PC-9 (cell line): Measurements from ENCODE around the gene CHP1. TPM values are rescaled to one million over a fixed set of nuclear protein-coding genes. Genes with fewer than 3 reads are reported as not detected.
A peak's percentile ranks its signal among the peaks of the same experiment; 100 is the strongest.

Experiments used
- BruUV-seq: library from RNA; stranded (reverse); fragments of 400-500 nt; replicated peaks from 2 replicates; lab custom pipeline; 2021; lab: Mats Ljungman, UMichigan
- CTCF ChIA-PET: fragments of 300-600 bp; sonication (Branson Sonifier 250); formaldehyde crosslinking; loops from one replicate; lab custom pipeline; 2022; ENCODE audit warnings: antibody characterized with exemption; lab: Charles Lee
- POLR2A ChIA-PET: fragments of 300-600 bp; sonication (Branson Sonifier 250); formaldehyde crosslinking; loops from one replicate; lab custom pipeline; 2022; ENCODE audit warnings: antibody characterized with exemption; ENCODE audit not compliant: unreplicated experiment; lab: Charles Lee
- DNase-seq, 2 experiments: peaks; one replicate each; pipeline versions ENCODE4 v3.0.0 to v3.0.0-alpha.2; 2015 to 2022; ENCODE audit warnings: mixed read lengths in 1 of 2
- H2AFZ ChIP-seq: fragments of 200-600 bp; sonication (generic); 2 replicates; pipeline ENCODE4 v1.8.1; 2017; ENCODE audit warnings: antibody characterized with exemption
- H3F3A ChIP-seq: fragments of 200-600 bp; sonication (generic); 2 replicates; pipeline ENCODE4 v1.8.1; 2017; ENCODE audit warnings: antibody characterized with exemption, mild to moderate bottlenecking, low read depth; ENCODE audit not compliant: insufficient read depth
- H3K27ac ChIP-seq: fragments of 200-600 bp; sonication (generic); 2 replicates; pipeline ENCODE4 v1.6.1; 2016; ENCODE audit warnings: mixed run types
- H3K27me3 ChIP-seq: fragments of 200-600 bp; sonication (generic); 2 replicates; pipeline ENCODE4 v1.6.1; 2016; ENCODE audit warnings: low read depth, mixed run types; ENCODE audit not compliant: insufficient read depth
- H3K36me3 ChIP-seq: fragments of 200-600 bp; sonication (generic); 2 replicates; pipeline ENCODE4 v1.6.1; 2016; ENCODE audit warnings: low read depth, mixed run types
- H3K4me1 ChIP-seq: fragments of 200-600 bp; sonication (generic); replicated peaks from 2 replicates; pipeline ENCODE4 v1.6.1; 2016; ENCODE audit warnings: mixed run types; ENCODE audit not compliant: insufficient read depth
- H3K4me2 ChIP-seq: fragments of 200-600 bp; sonication (generic); 2 replicates; pipeline ENCODE4 v1.6.1; 2017; ENCODE audit warnings: mixed run types
- H3K4me3 ChIP-seq: fragments of 200-600 bp; sonication (generic); 2 replicates; pipeline ENCODE4 v1.6.1; 2016; ENCODE audit warnings: mixed run types
- H3K79me2 ChIP-seq: fragments of 200-600 bp; sonication (generic); 2 replicates; pipeline ENCODE4 v1.6.1; 2017; ENCODE audit warnings: low read depth, mixed run types
- H3K9me2 ChIP-seq: fragments of 200-600 bp; sonication (generic); 2 replicates; pipeline ENCODE4 v1.8.1; 2017; ENCODE audit warnings: mild to moderate bottlenecking; ENCODE audit not compliant: insufficient read depth
- H3K9me3 ChIP-seq: fragments of 200-600 bp; sonication (generic); 2 replicates; pipeline ENCODE4 v1.8.1; 2016; ENCODE audit warnings: low read depth; ENCODE audit not compliant: insufficient read depth
- H4K20me1 ChIP-seq: fragments of 200-600 bp; sonication (generic); 2 replicates; pipeline ENCODE4 v1.8.1; 2017; ENCODE audit not compliant: insufficient read depth
- EZH2 ChIP-seq: fragments of 200-600 bp; sonication (generic); IDR thresholded peaks from 2 replicates; pipeline ENCODE4 v1.8.0; 2017; ENCODE audit warnings: antibody characterized with exemption, low read depth
- intact Hi-C: fragments of 100-400 bp; cut with micrococcal nuclease; formaldehyde crosslinking; loops from one replicate; pipeline ENCODE4 v1.10.0; 2022; ENCODE audit not compliant: unreplicated experiment
- total RNA-seq: library from RNA; stranded (reverse); gene quantifications from 2 replicates; pipeline ENCODE4 v1.2.3, GENCODE V29; 2021
- TF ChIP-seq, protein P1 (sequence below): fragments of 200-600 bp; sonication (generic); conservative IDR thresholded peaks from 2 replicates; pipeline ENCODE4 v1.6.1; 2017; ENCODE audit warnings: mixed run types, antibody characterized with exemption, mild to moderate bottlenecking, moderate library complexity

The CHP1 gene
- total RNA-seq, 1 experiment from 2014 or later, result 199 TPM

DNA sequence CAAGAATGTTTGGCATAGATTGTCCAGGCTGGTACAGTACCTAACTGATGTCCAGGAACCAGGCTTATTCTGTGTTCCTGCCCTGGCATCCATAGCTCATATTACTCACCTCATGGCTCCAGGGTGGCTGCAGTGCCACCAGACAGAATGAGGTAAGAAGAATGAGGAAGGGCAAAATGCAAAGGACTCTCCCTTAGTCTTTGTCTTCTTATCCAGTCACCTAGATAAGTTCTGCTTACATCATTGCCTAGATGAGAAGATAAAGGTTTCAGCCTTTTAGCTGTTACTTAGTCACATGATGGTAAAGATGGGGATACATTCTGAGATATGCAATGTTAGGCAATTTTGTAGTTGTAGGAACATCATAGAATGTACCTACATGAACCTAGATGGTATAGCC, 45.8 kb downstream of the CHP1 start:
- BruUV-seq, result no TSS peak
- no peaks in the 10 kb centered on the region for H3K27me3 ChIP-seq
- CTCF ChIA-PET, result interaction anchor here (0.6 to 0.7 kb wide), 2 partner anchors 46 to 910 kb away, joined by 3 read pairs; partner anchors contain the start of gene CHP1
- H3F3A ChIP-seq, result peaks cover 27% of the 10 kb centered on the region
- H3K36me3 ChIP-seq, result 0 out of 2 replicates have a peak, but pooled peaks cover 4% of the 10 kb centered on the region
- POLR2A ChIA-PET, result interaction anchor here (0.6 to 1.2 kb wide), 3 partner anchors 17 to 68 kb away, joined by 3 to 33 read pairs (median 11); no protein-coding TSS in a partner anchor
- H3K4me2 ChIP-seq, result no peak overlapping the region
- DNase-seq, result peak; percentile 57 to 86
- intact Hi-C loops, result loop anchor here (2.0 kb wide), 1 partner anchor 44 kb away; no protein-coding TSS in a partner anchor
- H3K9me3 ChIP-seq, result no peaks in the 10 kb centered on the region
- no peak overlapping the region for H3K4me3 ChIP-seq
- no peaks in the 10 kb centered on the region for H4K20me1 ChIP-seq
- H3K4me1 ChIP-seq, result peaks cover 22% of the 10 kb centered on the region
- TF ChIP-seq, protein P1, sequence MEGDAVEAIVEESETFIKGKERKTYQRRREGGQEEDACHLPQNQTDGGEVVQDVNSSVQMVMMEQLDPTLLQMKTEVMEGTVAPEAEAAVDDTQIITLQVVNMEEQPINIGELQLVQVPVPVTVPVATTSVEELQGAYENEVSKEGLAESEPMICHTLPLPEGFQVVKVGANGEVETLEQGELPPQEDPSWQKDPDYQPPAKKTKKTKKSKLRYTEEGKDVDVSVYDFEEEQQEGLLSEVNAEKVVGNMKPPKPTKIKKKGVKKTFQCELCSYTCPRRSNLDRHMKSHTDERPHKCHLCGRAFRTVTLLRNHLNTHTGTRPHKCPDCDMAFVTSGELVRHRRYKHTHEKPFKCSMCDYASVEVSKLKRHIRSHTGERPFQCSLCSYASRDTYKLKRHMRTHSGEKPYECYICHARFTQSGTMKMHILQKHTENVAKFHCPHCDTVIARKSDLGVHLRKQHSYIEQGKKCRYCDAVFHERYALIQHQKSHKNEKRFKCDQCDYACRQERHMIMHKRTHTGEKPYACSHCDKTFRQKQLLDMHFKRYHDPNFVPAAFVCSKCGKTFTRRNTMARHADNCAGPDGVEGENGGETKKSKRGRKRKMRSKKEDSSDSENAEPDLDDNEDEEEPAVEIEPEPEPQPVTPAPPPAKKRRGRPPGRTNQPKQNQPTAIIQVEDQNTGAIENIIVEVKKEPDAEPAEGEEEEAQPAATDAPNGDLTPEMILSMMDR, result no peak
- no peak for TF ChIP-seq EZH2
- H3K27ac ChIP-seq, result peak overlapping the region; percentile 23; the same call in 1 of the 2 replicates
- H3K79me2 ChIP-seq, result no peaks in the 10 kb centered on the region
- H3K9me2 ChIP-seq, result no peaks in the 10 kb centered on the region
- no peak overlapping the region for H2AFZ ChIP-seq

DNA sequence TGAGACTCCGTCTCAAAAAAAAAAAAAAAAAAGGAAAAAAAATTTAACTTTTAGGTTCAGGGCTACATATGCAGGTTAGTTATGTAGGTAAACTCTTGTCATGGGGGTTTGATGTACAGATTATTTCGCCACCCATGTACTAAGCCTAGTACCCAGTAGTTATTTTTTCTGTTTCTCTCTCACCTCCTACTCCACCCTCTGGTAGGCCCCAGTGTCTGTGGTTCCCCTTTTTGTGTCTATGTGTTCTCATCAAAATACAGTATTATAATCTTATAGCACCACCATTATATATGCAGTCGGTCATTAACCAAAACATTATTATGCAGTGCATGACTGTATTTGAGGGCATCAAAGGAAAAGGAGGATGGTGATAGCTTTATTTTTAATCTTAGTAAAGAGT, 47.3 kb downstream of the CHP1 start:
- Histone ChIP-seq H3K27ac (no peak overlapping the region), H2AFZ (no peak overlapping the region), H3K4me3 (no peak overlapping the region), H3K79me2 (no peaks in the 10 kb centered on the region), H4K20me1 (no peaks in the 10 kb centered on the region), H3F3A (peaks cover 33% of the 10 kb centered on the region), H3K4me2 (no peak overlapping the region), H3K9me3 (no peaks in the 10 kb centered on the region), H3K9me2 (no peaks in the 10 kb centered on the region), H3K4me1 (peaks cover 28% of the 10 kb centered on the region), H3K27me3 (no peaks in the 10 kb centered on the region), H3K36me3 (0 out of 2 replicates have a peak, but pooled peaks cover 4% of the 10 kb centered on the region)
- intact Hi-C loops, result no loop called here
- ChIA-PET POLR2A (no interaction called here), CTCF (no interaction called here)
- no peak for DNase-seq
- TF ChIP-seq, protein P1, result no peak
- TF ChIP-seq EZH2, result no peak
- BruUV-seq, result no TSS peak

DNA sequence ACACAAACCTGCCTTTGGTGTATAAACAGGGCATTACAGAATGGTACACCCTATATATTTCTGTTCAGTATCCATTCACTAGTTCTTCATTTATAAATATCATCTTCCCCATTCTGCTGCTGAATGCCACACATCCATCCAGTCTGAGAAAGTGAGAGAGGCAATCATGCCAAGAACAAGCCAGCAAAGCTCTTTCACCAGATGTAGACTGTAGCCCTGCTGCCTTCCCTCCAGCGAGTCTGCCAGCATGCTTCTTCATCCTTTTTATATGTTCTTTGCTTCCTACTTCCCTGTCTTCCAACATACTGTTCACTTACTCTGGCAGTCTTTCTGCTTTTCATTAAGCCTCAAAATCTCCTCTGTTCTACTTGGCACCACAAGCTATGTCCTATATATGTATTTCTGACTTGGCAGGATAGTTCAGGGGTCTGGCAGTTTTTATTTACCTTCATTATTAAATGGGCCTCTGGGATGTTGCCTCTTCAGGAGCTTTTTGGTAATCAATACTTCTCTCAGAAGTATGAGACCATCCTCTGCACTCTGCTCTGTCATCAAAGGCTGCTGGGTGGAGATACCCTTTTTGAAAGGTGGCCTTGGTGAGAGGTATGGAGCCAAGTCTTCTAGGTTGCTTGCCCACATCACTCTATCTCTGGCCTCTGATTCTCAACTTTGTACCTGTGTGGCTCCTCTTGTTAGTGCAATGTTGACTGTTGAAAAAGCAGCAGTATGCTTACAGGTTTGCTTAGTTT, 48.6 kb downstream of the CHP1 start:
- Histone ChIP-seq H2AFZ (no peak overlapping the region), H3K4me3 (no peak overlapping the region), H3K4me1 (peaks cover 31% of the 10 kb centered on the region), H3K27ac (no peak overlapping the region), H3K27me3 (no peaks in the 10 kb centered on the region), H3K79me2 (peaks cover 8% of the 10 kb centered on the region), H3K9me3 (no peaks in the 10 kb centered on the region), H3K36me3 (0 out of 2 replicates have a peak, but pooled peaks cover 4% of the 10 kb centered on the region), H3F3A (peaks cover 39% of the 10 kb centered on the region), H4K20me1 (no peaks in the 10 kb centered on the region), H3K4me2 (no peak overlapping the region), H3K9me2 (no peaks in the 10 kb centered on the region)
- POLR2A ChIA-PET, result no interaction called here
- DNase-seq, result no peak
- CTCF ChIA-PET, result no interaction called here
- intact Hi-C loops, result loop anchor here (5.0 kb wide), 1 partner anchor 53 kb away; the partner anchor contains the start of genes NUSAP1 and OIP5
- TF ChIP-seq EZH2, result no peak
- TF ChIP-seq, protein P1, result no peak
- no TSS peak for BruUV-seq
